GM18873 (cell line): Measurements from ENCODE around the gene PLD6.

Source experiments
- ATAC-seq: cut with Tn5 transposase; IDR thresholded peaks from one replicate; pipeline ENCODE4 v1.9.1; 2021; ENCODE audit warnings: mild to moderate bottlenecking, moderate library complexity, moderate number of reproducible peaks; ENCODE audit not compliant: unreplicated experiment, low FRiP score

Gene PLD6

GRCh38 chr17:17180141-17180603, 26.0 kb downstream of the PLD6 start:
- no peak for ATAC-seq

- ATAC-seq: peak; percentile 58
These were observed 26.7 kb downstream of the PLD6 start for GRCh38 chr17:17179371-17179827.

GRCh38 chr17:17177176-17177575, 29.0 kb downstream of the PLD6 start:
- ATAC-seq: no peak

GRCh38 chr17:17176341-17176740, 29.8 kb downstream of the PLD6 start:
- ATAC-seq: no peak

- no peak for ATAC-seq
These were observed 30.2 kb downstream of the PLD6 start for GRCh38 chr17:17175917-17176316.

- no peak for ATAC-seq
These were observed 30.8 kb downstream of the PLD6 start for GRCh38 chr17:17175340-17175739.

GRCh38 chr17:17173921-17174320, 32.2 kb downstream of the PLD6 start:
- no peak for ATAC-seq

- ATAC-seq: no peak
These were observed 33.1 kb downstream of the PLD6 start for GRCh38 chr17:17172990-17173389.

GRCh38 chr17:17172001-17172939, 33.9 kb downstream of the PLD6 start:
- ATAC-seq: no peak

- ATAC-seq: no peak
These were observed 34.9 kb downstream of the PLD6 start for GRCh38 chr17:17171186-17171585.

- ATAC-seq: no peak
These were observed 35.7 kb downstream of the PLD6 start for GRCh38 chr17:17170346-17170985.

GRCh38 chr17:17169396-17169795, 36.7 kb downstream of the PLD6 start:
- ATAC-seq: no peak

GRCh38 chr17:17168401-17168800, 37.7 kb downstream of the PLD6 start:
- ATAC-seq: no peak

- ATAC-seq: no peak
These were observed 38.1 kb downstream of the PLD6 start for GRCh38 chr17:17167986-17168385.

- no peak for ATAC-seq
These were observed 38.8 kb downstream of the PLD6 start for GRCh38 chr17:17167356-17167755.

GRCh38 chr17:17166446-17166845, 39.7 kb downstream of the PLD6 start:
- ATAC-seq: no peak

GRCh38 chr17:17165666-17166308, 40.3 kb downstream of the PLD6 start:
- ATAC-seq: no peak

GRCh38 chr17:17164676-17165075, 41.5 kb downstream of the PLD6 start:
- ATAC-seq: no peak

GRCh38 chr17:17164156-17164555, 42.0 kb downstream of the PLD6 start:
- no peak for ATAC-seq

- ATAC-seq: no peak
These were observed 44.4 kb downstream of the PLD6 start for GRCh38 chr17:17161759-17162158.

- ATAC-seq: no peak
These were observed 45.0 kb downstream of the PLD6 start for GRCh38 chr17:17161121-17161520.
